H1 (cell line): ENCODE measurements around the gene NELL2. TPM values are rescaled to one million over a fixed set of nuclear protein-coding genes. Genes with fewer than 3 reads are reported as not detected.
A peak's percentile ranks its signal among the peaks of the same experiment; 100 is the strongest.

Experiments used
- BACH1 ChIP-seq: IDR thresholded peaks from 2 replicates; pipeline ENCODE4 v1.6.1; 2012; ENCODE audit warnings: low read length, improper control_type of control experiment
- MAFK ChIP-seq: IDR thresholded peaks from 2 replicates; pipeline ENCODE4 v1.6.1; 2012; ENCODE audit warnings: low read depth, mild to moderate bottlenecking, improper control_type of control experiment, low read length
- NANOG ChIP-seq: IDR thresholded peaks from 2 replicates; pipeline ENCODE4 v1.6.1; 2011; ENCODE audit warnings: low read length, low read depth, mild to moderate bottlenecking, inconsistent platforms; ENCODE audit not compliant: insufficient read depth, poor library complexity, severe bottlenecking
- RAD21 ChIP-seq, 2 experiments: IDR thresholded peaks in 1 of 2; conservative IDR thresholded peaks in 1 of 2; 2 replicates each; pipeline ENCODE4 v1.6.1; 2011; ENCODE audit warnings: low read depth in 2 of 2, low read length in 2 of 2, improper control_type of control experiment in 1 of 2, inconsistent platforms in 1 of 2, mild to moderate bottlenecking in 1 of 2, moderate library complexity in 1 of 2
- SIN3A ChIP-seq, 2 experiments: IDR thresholded peaks in 1 of 2; conservative IDR thresholded peaks in 1 of 2; 2 replicates each; pipeline ENCODE4 v1.6.1; 2011 to 2012; ENCODE audit warnings: low read length in 2 of 2, improper control_type of control experiment in 1 of 2, low read depth in 1 of 2, mild to moderate bottlenecking in 1 of 2
- polyA plus RNA-seq, 7 experiments: library from polyadenylated mRNA; depleted of rRNA in 3 of 7; stranded (reverse) in 5 of 7; unstranded in 2 of 7; fragments of >200 nt in 5 of 7; fragments of 200-250 nt in 2 of 7; gene quantifications; 1 replicate in 5 of 7; 2 replicates in 1 of 7; 4 replicates in 1 of 7; pipeline versions ENCODE4 v1.2.1 to v1.2.3, GENCODE V29; 2011 to 2013; ENCODE audit warnings: missing spikeins in 2 of 7, mixed read lengths in 2 of 7
- total RNA-seq: library from RNA; stranded (reverse); fragmentation: NEBNext Ultra II Directional; extraction: Animal tissue kit (Norgen Biotek cat#: 25700); gene quantifications from 2 replicates; pipeline ENCODE4 v1.2.1, GENCODE V29; 2021
- TF ChIP-seq, protein P1 (sequence below): IDR thresholded peaks from 2 replicates; pipeline ENCODE4 v1.6.1; 2011; ENCODE audit warnings: low read length, improper control_type of control experiment

Gene NELL2
- total and polyA plus RNA-seq, 2 of the 8 experiments (the other 6 are each of a cell fraction or from before 2014, with no cell fraction given) = 54.2 to 56.8 TPM

DNA sequence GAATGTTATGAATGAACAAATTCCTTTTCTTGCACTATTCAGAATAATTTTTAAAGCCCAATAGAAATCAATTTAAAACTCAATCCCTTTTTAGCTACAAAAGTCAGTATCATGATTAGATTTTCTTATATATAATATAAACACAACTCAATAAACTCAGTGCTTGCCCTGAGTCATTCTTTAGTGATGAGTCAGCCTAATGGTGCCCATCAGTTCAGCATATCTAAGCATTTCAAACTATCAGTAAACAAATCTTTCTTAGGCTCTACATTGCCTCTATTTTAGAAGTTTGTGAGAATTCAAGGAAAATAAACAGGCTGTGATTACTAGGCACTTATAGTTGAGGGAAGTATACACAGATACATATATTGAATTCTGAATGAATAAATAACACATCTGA, 179.6 kb downstream of the NELL2 start (continued):
- TF ChIP-seq MAFK = peak; percentile 56; the same call in 1 of the 2 replicates
- TF ChIP-seq BACH1 = 0 out of 2 replicates have a peak, but pooled peaks have one; percentile 46
- TF ChIP-seq RAD21 (IDR thresholded peaks at IDR 0.05 in 1 of 2, conservative IDR thresholded peaks at IDR 0.05 in 1 of 2; ENCODE audit: low read depth in 2 of 2, low read length in 2 of 2) = no peak
- no peak for TF ChIP-seq NANOG
- TF ChIP-seq, protein P1, sequence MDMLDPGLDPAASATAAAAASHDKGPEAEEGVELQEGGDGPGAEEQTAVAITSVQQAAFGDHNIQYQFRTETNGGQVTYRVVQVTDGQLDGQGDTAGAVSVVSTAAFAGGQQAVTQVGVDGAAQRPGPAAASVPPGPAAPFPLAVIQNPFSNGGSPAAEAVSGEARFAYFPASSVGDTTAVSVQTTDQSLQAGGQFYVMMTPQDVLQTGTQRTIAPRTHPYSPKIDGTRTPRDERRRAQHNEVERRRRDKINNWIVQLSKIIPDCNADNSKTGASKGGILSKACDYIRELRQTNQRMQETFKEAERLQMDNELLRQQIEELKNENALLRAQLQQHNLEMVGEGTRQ = no peak
- no peak for TF ChIP-seq SIN3A (conservative IDR thresholded peaks at IDR 0.05 in 1 of 2, IDR thresholded peaks at IDR 0.05 in 1 of 2; ENCODE audit: low read depth in 1 of 2, low read length in 2 of 2)
- TF ChIP-seq, all 59 proteins: peak for 3
